CD4-positive, alpha-beta T cell treated with Interleukin-4 for 1 hour (primary cell): ENCODE results near the gene C4BPA.

Experiments used
- DNase-seq, 2 donors: peaks; one replicate each; pipeline ENCODE4 v3.0.0-alpha.2; 2020 to 2022

C4BPA gene

GRCh38 chr1:207077470-207078377, 26.3 kb upstream of the C4BPA start:
- peak; percentile 73 to 82 for DNase-seq

DNA sequence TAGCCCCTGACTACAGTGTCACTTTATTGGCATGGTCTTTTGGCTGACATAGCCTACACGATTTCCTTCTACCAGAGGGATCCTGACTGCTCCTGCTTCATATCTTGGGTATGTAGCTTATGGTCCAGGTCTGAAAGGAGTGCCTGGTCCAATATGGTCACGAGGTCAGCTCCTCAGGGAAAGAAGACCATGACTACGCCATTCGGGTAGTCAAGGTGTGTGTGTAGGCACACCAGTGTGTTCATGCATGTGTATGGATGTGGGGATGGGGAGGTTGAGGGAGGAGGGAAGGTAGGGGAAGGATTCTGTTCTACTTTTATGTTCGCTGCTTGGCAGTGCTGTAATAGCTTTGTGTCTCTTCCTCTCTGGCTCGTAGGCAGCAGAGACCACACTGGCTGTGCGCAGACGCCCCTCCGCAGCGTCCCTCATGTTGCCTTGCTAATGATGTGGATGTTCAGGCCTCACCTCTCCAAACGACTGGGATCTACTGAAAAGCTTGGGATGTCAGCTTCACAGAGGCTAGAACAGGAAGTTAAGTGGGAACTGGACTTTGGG, 25.4 kb upstream of the C4BPA start:
- no peak for DNase-seq

- no peak for DNase-seq
These were observed 24.3 kb upstream of the C4BPA start for GRCh38 chr1:207079706-207080241.

GRCh38 chr1:207081088-207081487, 22.9 kb upstream of the C4BPA start:
- DNase-seq = no peak

DNA sequence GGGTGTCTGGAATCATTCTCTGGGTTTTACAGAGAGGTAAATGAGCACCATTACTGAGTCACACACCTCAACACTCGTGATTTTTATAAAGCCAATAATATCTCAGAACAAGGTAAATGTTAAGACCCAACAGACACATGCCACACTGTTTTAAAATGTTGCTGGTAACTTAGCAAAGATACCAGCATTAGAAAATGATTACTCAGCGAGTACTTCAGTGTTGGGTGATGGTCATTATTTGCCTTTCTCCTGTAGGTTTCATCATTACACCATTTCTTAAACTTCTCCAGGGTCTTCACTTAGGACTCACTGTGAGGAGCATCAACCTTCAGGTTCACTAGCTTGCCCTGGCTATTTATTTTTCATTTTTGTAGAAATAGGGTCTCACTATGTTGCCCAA, 22.2 kb upstream of the C4BPA start:
- DNase-seq = no peak

GRCh38 chr1:207084232-207084631, 19.8 kb upstream of the C4BPA start:
- no peak for DNase-seq

GRCh38 chr1:207084701-207085180, 19.3 kb upstream of the C4BPA start:
- DNase-seq = peak; percentile 66 to 70

DNA sequence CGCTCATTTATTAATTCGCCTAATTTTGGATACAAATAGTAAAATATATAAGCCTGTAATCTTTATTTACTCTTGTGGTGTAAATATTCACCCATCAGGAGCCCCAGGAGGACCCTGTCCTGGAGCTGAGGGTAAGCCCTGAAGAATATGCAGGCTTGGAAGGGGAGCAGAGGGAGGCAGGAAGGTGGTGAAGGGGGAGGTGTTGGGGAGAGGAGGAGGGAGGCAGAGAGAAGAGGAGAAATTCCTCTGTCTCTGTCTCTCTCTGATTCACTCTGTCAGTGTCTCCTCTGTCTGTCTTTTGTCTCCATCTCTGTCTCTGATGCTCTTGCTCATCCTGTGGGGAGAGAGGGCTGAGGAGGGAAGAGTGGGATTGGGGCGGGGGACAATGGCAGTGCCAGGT, 18.1 kb upstream of the C4BPA start:
- no peak for DNase-seq

DNA sequence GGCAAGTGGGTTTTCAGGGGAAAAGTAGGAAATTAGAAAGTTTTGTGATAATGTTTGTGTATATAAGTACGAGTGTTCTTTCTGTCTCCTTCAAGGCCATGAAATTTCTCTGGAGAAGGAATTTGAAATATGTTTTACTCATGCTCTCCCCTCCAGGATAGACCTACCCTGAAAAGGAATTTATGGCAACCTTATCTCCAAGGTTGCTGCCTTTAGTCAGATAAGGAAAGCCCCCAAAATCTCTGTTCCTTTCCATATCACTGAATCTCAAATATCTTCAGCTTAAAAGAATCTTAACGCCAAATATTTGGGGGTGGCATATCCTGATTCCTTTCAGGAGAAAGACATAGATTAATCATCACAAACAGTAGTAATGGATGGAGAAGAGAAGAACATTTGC, 15.9 kb upstream of the C4BPA start:
- DNase-seq = no peak

GRCh38 chr1:207088701-207089626, 15.1 kb upstream of the C4BPA start, which contains the start of gene C4BPB:
TSS of gene C4BPB (plus strand) at chr1:207088860. CDS start at chr1:207089532, 672 bp downstream.
- peak; percentile 19 to 24 for DNase-seq

GRCh38 chr1:207089627-207090355, 14.2 kb upstream of the C4BPA start:
- DNase-seq = no peak

DNA sequence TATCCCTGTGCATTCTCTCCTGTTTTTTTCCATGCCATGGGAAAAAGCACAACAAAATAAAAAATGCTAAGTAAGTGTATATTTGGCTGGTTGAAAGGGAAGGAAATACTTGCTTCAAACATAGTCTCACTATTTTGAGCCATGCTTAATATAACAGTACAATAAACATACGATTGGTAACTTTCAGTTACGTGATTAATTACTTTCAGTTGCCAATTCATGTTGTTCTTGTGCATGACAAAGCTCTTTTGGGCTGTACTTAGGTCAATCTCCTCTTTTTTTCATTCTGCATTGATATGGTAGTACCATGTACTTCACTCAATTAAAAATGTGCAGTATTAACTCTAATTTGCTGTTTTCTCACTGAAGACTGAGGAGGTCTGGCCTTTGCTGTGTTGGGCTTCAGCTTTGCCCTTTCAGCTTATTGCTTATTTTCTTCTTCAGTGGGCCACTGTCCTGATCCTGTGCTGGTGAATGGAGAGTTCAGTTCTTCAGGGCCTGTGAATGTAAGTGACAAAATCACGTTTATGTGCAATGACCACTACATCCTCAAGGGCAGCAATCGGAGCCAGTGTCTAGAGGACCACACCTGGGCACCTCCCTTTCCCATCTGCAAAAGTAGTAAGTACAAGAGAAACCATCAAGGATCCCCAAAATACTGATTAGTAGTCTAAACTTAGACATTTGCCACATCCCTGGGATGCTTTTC, 12.7 kb upstream of the C4BPA start:
- no peak for DNase-seq

DNA sequence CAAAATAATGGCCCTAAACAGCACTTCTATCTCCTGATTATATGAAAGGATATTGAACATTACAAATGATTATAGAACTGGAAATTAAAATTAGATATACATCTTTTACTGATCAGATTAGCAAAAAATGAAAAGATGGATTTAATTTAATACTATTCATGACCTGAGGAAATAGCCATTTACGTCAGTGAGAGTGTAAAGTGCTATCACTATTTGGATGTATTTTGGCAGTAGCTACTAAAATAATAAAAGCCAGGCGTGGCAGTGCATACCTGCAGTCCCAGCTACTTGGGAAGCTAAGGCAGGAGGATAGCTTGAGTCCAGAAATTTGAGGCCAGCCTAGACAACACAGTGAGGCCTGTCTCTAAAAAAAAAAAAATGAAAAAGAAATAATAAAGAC, 10.1 kb upstream of the C4BPA start:
- DNase-seq = no peak

DNA sequence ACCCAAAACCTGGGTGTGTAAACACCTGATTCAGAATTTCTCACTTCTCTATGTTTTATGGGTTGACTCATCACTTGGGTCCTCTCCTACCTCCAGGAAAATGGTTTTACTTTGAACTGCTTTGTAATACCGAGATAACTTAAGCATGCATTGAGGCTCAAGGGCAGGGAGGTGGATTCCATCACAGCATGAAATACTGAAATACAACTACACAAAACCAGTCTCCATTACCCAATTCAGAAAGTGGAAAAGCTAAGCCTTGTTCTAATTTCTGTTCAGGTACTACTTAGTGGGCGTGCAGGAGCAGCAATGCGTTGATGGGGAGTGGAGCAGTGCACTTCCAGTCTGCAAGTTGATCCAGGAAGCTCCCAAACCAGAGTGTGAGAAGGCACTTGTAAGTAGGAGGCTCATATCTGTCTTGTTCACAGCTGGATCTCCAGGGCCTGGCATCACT, 6.1 kb upstream of the C4BPA start:
- no peak for DNase-seq

DNA sequence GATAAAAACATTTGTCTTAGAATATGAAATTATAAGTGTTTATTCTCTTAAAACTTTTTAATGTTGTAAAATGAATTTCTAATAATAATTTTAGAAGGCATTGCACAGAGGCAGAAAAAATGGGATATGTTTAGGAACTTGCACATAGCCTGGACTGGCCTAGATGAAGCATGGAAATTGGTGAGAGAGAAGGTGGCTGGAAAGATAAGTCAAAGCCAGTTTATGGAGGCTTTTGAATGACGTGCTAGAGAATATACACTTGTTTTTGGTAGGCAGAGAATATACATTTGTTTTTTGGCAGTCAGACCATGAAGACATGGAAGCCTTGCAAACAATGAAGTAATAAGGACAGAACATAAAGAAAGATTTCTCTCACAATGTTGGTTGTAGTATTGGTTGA, 2.3 kb upstream of the C4BPA start:
- DNase-seq = no peak

GRCh38 chr1:207102146-207102545, 1.9 kb upstream of the C4BPA start:
- DNase-seq = no peak

- DNase-seq = no peak
These were observed 1.4 kb upstream of the C4BPA start for GRCh38 chr1:207102659-207103058.

DNA sequence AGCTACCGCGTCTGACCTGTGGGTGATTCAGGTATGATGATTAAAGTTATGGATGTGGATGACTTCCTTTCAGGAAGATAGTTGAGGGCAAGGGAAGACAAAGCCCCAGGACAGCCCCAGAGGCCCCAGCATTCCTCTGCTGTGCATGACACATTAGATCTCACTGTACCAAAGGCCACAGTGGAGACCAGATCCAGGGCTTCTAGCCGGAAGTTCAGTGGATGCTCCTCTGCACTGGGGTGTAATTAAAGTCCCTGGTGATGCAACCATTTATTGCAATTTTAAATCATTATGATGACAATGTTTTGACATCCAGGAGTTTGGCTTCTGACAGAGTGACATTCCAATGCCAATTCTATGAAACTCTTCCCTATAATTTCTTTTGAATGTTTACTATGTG, 5.0 kb downstream of the C4BPA start:
- no peak for DNase-seq

- no peak for DNase-seq
These were observed 8.7 kb downstream of the C4BPA start for GRCh38 chr1:207112616-207113296.

GRCh38 chr1:207115269-207115668, 11.2 kb downstream of the C4BPA start:
- DNase-seq = no peak

- DNase-seq = no peak
These were observed 20.4 kb downstream of the C4BPA start for GRCh38 chr1:207124389-207124788.
